Stimulated activated naive CD4-positive, alpha-beta T cell treated with Interleukin-2 at 50 U/mL for 16 hours (primary cell): Measurements from ENCODE around the gene DOHH.
"Not testable (repeated sequence)": the region's sequence is repeated elsewhere in the genome, so short reads cannot be mapped to it uniquely, and the experiment has no call there.

Source experiments
- DNase-seq: peaks from one replicate; lab custom pipeline; 2025; lab: John Stamatoyannopoulos, UW

DOHH gene

DNA sequence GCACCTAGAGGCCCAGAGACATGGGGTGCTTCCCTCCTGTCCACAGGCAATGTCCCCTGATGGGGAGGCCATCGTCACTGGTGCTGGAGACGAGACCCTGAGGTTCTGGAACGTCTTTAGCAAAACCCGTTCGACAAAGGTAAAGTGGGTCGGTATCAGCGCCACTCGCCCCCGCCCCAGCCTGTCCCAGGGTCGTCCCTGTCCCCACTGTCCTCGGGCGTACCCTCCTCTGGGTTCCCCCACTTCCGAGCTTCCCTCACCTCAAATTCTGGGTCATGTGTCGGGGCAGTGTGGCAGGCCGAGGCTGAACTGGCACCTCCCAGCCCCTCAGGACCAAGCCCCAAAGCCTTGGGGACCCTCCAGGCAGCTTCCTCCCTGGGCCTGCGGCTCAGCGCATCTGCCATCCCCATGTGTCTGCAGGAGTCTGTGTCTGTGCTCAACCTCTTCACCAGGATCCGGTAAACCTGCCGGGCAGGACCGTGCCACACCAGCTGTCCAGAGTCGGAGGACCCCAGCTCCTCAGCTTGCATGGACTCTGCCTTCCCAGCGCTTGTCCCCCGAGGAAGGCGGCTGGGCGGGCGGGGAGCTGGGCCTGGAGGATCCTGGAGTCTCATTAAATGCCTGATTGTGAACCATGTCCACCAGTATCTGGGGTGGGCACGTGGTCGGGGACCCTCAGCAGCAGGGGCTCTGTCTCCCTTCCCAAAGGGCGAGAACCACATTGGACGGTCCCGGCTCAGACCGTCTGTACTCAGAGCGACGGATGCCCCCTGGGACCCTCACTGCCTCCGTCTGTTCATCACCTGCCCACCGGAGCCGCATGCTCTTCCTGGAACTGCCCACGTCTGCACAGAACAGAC is 34.1 kb upstream of the DOHH start:
- no peak for DNase-seq

DNA sequence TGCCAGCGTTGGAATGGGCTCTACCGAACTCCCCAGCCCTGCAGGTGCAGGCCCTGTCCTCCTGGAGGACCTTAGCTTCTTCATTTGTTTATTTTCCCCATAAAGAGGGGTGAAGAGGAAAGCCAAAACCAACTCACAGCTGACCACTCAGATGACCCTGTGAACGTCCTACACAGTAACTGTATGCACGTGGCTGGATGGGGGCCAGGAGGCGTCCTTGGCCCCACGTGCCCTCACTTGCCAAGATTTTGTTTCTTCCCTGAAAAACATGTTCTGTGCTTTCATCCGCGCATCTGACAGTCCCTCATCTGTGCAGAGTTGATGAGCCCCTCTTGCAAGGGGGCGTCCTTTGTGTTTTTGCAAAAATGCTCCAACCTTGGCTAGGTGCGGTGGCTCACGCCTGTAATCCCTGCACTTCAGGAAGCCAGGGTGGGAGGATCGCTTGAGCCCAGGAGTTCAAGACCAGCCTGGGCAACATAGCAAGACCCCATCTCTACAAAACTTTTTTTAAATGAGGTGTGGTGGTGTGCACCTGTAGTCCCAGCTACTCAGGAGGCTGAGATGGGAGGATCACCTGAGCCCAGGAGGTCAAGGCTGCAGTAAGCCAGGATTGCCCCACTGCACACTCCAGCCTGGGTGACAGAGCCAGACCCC is 33.2 kb upstream of the DOHH start:
- DNase-seq = no peak

- no peak for DNase-seq
These were observed 32.6 kb upstream of the DOHH start for GRCh38 chr19:3533033-3533432.

DNA sequence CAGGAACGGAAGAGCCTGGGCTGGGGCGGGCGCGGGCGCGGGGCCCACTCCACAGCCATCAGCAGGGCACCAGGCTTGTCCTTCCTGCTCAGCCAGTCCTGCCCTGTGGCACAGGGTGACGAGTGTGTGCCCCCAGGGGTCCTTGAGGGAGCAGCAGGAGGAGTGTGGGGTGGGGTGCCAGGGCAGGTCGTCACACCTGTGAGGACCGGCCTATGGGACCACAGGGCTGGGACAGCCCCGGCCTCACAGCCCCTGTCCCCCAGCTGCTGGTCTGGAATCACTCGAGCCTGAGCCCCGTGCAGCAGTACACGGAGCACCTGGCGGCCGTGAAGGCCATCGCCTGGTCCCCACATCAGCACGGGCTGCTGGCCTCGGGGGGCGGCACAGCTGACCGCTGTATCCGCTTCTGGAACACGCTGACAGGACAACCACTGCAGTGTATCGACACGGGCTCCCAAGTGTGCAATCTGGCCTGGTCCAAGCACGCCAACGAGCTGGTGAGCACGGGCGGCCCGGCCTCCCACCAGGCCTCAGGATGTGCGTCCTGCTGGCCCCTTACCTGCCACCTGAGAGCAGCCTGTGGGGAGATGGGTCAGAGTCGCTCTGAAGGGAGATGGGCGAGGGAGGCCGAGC is 31.8 kb upstream of the DOHH start:
- DNase-seq = no peak

- no peak for DNase-seq
These were observed 31.2 kb upstream of the DOHH start for GRCh38 chr19:3531716-3532115.

- DNase-seq = no peak
These were observed 29.9 kb upstream of the DOHH start for GRCh38 chr19:3530389-3530788.

DNA sequence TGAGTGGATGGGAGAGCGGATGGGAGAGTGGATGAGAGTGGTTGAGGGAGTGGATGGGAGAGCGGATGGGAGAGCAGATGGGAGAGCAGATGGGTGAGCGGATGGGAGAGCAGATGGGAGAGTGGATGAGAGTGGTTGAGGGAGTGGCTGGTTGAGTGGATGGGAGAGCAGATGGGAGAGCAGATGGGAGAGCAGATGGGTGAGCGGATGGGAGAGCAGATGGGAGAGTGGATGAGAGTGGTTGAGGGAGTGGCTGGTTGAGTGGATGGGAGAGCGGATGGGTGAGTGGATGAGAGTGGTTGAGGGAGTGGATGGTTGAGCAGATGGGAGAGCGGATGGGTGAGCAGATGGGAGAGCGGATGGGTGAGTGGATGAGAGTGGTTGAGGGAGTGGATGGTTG is 28.8 kb upstream of the DOHH start:
- not testable (repeated sequence) for DNase-seq

DNA sequence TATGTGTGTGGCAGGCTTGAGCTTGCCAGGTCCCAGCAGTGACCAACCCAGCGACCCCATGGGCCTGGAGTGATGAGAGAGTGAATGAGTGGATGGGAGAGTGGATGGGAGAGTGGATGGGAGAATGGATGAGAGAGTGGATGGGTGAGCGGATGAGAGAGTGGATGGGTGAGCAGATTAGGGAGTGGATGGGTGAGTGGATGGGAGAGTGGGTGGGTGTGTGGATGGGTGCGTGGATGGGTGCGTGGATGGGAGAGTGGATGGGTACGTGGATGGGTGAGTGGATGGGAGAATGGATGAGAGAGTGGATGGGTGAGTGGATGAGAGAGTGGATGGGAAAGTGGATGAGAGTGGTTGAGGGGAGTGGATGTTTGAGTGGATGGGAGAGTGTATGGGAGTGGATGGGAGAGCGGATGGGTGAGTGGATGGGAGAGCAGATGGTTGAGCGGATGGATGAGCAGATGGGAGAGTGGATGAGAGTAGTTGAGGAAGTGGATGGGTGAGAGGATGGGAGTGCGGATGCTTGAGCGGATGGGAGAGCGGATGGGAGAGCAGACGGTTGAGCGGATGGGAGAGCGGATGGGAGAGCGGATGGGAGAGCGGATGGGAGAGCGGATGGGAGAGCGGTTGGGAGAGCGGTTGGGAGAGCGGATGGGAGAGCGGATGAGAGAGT is 28.2 kb upstream of the DOHH start:
- DNase-seq = no peak

- DNase-seq = no peak
These were observed 27.6 kb upstream of the DOHH start for GRCh38 chr19:3528080-3528479.

DNA sequence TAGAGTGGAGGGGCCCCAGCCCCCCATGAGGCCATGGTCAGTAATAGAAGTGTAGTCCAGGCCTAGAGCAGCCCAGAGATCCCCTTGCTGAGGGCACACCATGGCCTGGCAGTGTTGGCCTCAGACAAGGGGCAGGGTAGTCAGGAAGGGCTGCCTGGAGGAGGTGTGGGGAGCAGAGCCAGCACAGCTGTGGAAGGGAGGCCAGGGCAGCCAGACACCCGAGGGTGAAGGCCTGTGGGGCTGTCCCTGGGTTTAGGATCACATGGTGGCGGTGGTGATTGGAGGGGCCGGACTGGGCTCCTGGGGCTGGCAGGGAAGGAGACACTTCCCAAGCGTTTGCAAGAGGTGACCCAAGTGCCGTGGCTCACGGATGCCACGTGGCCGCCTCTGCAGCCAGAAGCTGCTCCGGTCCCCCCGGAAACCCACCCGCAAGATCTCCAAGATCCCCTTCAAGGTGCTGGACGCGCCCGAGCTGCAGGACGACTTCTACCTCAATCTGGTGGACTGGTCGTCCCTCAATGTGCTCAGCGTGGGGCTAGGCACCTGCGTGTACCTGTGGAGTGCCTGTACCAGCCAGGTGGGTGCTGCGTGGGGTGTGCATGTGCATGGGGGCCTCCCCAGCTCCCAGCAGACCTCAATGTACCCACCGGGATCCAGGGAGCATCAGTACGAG is 26.9 kb upstream of the DOHH start:
- DNase-seq = no peak

GRCh38 chr19:3526507-3527237 is 26.2 kb upstream of the DOHH start:
- DNase-seq = no peak

DNA sequence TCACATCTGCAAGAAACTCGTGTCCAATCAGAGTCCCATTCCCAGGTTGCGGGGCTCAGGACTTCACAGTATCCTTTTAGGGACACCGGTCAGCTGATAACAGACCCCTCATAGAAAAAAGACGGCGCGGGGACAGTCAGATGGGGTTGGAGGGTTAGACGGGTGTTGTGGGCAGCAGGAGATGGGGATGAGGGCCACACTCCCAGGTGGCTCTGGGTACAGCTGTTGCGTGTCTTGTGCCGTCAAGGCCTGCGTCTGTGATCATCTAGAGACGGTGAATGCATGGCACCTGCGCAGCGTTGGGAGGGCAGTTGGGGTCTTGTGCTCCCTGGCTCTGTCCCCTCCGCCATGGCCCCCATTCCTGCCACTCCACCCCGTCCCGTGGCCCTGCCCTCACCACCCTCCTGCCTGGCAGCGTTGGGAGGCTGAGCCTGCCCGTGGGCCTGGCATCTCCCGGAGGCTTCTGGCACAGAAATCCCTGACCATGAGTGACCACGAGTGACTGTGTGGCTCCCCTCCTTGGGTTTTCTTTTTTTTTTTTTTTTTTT is 24.5 kb upstream of the DOHH start:
- DNase-seq = no peak

DNA sequence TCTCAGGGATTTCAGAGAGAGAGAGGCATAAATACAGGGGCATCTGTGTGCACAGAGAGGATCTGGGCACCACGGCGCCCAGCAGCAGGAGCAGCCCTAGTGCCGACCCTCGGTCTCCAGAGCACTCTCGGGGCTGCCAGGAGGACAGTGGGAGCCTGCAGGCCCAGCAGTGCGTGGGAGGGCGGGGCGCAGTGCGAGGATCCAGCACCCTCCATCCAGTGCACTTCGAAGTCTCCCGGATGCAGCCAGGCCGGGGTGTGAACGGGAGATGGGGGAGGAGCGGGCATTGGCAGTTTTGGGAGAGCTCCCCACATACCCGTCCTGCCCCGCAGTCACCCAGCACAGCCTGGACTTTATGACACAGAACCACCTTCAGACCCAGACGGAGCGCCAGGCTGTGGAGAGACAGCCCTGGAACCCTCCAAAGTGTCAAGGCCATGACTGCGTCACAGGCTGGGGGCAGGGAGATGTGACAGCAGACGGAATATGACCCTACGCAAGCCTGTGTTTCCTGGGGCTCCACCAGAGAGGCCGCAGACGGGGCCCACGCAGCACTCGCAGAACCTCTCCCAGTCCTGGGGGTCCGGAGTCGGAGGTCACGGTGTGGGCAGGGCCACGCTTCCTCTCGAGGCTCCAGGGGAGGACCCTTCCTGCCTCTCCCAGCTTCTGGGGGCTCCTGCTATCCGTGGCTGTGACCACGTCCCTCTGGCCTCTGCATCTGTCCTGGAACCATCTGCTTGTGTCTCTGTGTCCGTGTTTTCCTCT is 23.8 kb upstream of the DOHH start:
- no peak for DNase-seq

DNA sequence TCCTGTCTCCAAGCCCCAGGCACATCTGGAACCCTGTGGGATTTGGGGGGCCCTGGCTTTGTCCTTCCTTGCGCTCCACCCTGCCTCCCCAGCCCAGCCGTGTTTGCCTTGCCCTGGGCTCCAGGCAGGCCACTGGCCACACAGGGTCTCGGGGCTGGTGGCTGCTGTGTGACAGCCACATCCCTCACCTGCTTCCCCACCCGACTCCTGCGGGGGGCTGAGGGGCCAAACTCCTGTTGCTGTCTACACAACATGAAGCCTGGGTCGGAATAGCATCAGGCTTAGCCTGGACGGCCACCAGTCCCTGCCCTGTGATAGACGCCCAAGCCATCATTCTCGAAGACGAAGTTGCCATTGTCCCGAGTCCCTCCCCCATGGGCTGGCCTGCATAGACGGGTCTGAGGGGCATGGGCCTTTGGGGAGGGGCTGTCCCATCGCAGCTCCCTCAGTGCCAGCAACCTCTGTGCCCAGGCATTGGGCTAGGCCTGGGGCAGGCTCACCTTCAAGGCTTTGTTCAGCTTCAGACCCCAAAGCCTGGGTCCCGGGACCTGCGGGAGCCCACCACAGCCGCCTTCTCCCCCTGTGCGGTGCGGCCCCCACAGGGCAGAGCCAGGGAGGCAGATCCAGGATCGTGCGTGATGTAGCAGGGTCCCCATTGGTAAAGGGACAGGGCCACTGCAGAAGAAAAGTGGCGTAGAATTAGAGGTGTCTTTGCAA is 23.0 kb upstream of the DOHH start:
- no peak for DNase-seq

GRCh38 chr19:3522421-3523360 is 22.2 kb upstream of the DOHH start:
- no peak for DNase-seq

- no peak for DNase-seq
These were observed 20.6 kb upstream of the DOHH start for GRCh38 chr19:3521104-3521445.

DNA sequence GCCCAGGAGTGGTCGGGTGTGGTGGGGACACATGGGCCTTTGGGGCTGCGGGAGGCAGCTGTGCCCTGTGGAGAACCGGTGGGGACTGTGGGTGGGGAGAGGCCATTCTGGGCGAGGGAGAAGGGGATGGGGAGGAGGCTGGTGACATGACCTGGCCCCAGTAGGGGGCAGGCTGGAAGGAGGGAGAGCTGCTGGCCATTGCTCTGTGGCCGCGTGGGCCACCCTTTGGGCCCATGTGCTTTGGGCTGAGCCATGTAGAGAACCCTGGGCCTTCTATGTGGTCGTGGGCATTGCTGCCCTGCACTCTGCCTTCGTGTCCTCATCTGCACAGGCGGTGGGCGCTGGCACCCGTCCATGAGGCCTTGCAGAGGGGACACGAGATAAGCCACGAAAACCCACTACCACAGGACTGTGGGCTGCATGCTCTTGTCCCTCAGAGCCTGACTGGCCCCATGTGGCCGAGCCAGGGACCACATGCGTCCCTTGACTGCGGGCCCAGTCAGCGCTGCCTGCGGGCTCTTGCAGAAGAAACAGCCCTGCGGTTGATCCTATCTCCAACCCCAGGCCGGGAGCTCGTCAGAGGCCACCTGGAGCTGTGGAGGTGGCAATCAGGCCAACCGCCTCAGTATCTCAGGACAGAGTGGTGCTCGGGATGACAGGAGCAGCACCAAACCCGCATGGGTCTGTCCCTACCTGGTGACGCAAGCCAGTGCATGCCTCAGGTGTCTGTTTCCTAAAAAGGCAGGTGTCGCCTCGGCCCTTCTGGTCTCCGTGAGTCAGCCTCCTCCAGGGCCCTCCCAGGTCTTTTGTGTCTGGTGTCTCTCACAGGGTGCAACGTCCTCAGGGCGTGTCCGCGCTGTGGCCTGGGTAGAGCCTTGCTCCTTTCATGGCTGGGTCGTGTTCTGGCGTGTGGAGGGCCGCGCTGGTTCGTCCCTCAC is 20.0 kb upstream of the DOHH start:
- no peak for DNase-seq
